Common myeloid progenitor, CD34-positive (primary cell): ENCODE results near the gene GJB6.

Experiments
- CTCF ChIA-PET: fragments of 350-600 bp; sonication (Branson Sonifier 250); formaldehyde crosslinking; loops from one replicate; lab custom pipeline; 2021; ENCODE audit warnings: antibody characterized with exemption; lab: Charles Lee
- POLR2A ChIA-PET: fragments of 350-600 bp; sonication (Branson Sonifier 250); formaldehyde crosslinking; loops from one replicate; lab custom pipeline; 2021; ENCODE audit warnings: antibody characterized with exemption; lab: Charles Lee
- DNase-seq, 3 donors: peaks; one replicate each; pipeline versions ENCODE4 v3.0.0 to v3.0.0-alpha.2; 2013
- H3K27ac ChIP-seq, 2 experiments: 1 replicate in 1 of 2; 2 replicates in 1 of 2; pipeline ENCODE4 v1.7.0; 2013; ENCODE audit warnings: inconsistent platforms in 2 of 2, low read length in 2 of 2, mild to moderate bottlenecking in 2 of 2, low read depth in 1 of 2, moderate library complexity in 1 of 2; ENCODE audit not compliant: severe bottlenecking in 2 of 2, insufficient read depth in 1 of 2, poor library complexity in 1 of 2
- H3K27me3 ChIP-seq, 5 experiments: replicated peaks in 2 of 5; 1 replicate in 3 of 5; 2 replicates in 2 of 5; pipeline versions ENCODE4 v1.6.1 to v1.7.0; 2013; ENCODE audit warnings: low read length in 4 of 5, mild to moderate bottlenecking in 2 of 5, moderate library complexity in 2 of 5, inconsistent platforms in 1 of 5; ENCODE audit not compliant: insufficient read depth in 5 of 5, control insufficient read depth in 4 of 5
- H3K36me3 ChIP-seq, 4 experiments: 1 replicate in 2 of 4; 2 replicates in 2 of 4; pipeline versions ENCODE4 v1.6.1 to v1.7.0; 2013; ENCODE audit warnings: low read length in 3 of 4, control low read depth in 1 of 4, mild to moderate bottlenecking in 1 of 4; ENCODE audit not compliant: control insufficient read depth in 4 of 4, insufficient read depth in 4 of 4
- H3K4me1 ChIP-seq, 4 experiments: 1 replicate in 3 of 4; 2 replicates in 1 of 4; pipeline versions ENCODE4 v1.6.1 to v1.7.1; 2013; ENCODE audit warnings: low read length in 3 of 4, mild to moderate bottlenecking in 3 of 4, control low read depth in 1 of 4, inconsistent platforms in 1 of 4, moderate library complexity in 1 of 4; ENCODE audit not compliant: control insufficient read depth in 4 of 4, insufficient read depth in 4 of 4; ENCODE audit errors: control extremely low read depth in 1 of 4
- H3K4me3 ChIP-seq, 7 experiments: 1 replicate in 4 of 7; 2 replicates in 3 of 7; pipeline versions ENCODE4 v1.5.1 to v1.7.0; 2013; ENCODE audit warnings: mild to moderate bottlenecking in 7 of 7, low read length in 6 of 7, moderate library complexity in 6 of 7, inconsistent platforms in 2 of 7, low read depth in 2 of 7, control low read depth in 1 of 7; ENCODE audit not compliant: insufficient read depth in 4 of 7, control insufficient read depth in 1 of 7; ENCODE audit errors: extremely low read depth in 1 of 7
- H3K9me3 ChIP-seq, 5 experiments: 1 replicate in 4 of 5; 2 replicates in 1 of 5; pipeline versions ENCODE4 v1.6.1 to v1.7.1; 2013; ENCODE audit warnings: low read length in 4 of 5, mild to moderate bottlenecking in 2 of 5, inconsistent platforms in 1 of 5, low read depth in 1 of 5, moderate library complexity in 1 of 5; ENCODE audit not compliant: control insufficient read depth in 4 of 5, insufficient read depth in 2 of 5; ENCODE audit errors: control extremely low read depth in 1 of 5
- WGBS: methylation state at CpG from one replicate; pipeline ENCODE4 v1.1.5; 2013; ENCODE audit not compliant: insufficient coverage; 5-methylcytosine and 5-hydroxymethylcytosine counted together

Gene GJB6

GRCh38 chr13:20230913-20231838 lies 943 bp downstream of the GJB6 start:
- Histone ChIP-seq H3K36me3 (no peaks in the 10 kb centered on the region), H3K27ac (no peak overlapping the region), H3K27me3 (peaks cover 0 to 80% (median 36%) of the 10 kb centered on the region in 5 experiments), H3K9me3 (peaks cover 0 to 2% (median 0%) of the 10 kb centered on the region in 5 experiments), H3K4me1 (peaks cover 0 to 18% (median 15%) of the 10 kb centered on the region in 4 experiments), H3K4me3 (peak overlapping the region in 5 of 7 experiments; percentile 13 to 69 (median 57))
- WGBS = 20% methylated on average over 29 of the region's 30 CpGs
- ChIA-PET POLR2A (no interaction called here), CTCF (no interaction called here)
- DNase-seq = peak in 2 of 3 donors; percentile 35 to 44

- CTCF ChIA-PET = no interaction called here
- WGBS = 67% methylated on average over 3 of the region's 6 CpGs
- no peak overlapping the region for H3K27ac ChIP-seq
- no peak overlapping the region for H3K4me3 ChIP-seq
- DNase-seq = no peak
- no peaks in the 10 kb centered on the region for H3K9me3 ChIP-seq
- H3K36me3 ChIP-seq = no peaks in the 10 kb centered on the region
- H3K27me3 ChIP-seq = peaks cover 0 to 70% (median 23%) of the 10 kb centered on the region in 5 experiments
- POLR2A ChIA-PET = no interaction called here
- peaks cover 0 to 16% (median 15%) of the 10 kb centered on the region in 4 experiments for H3K4me1 ChIP-seq
Measured at GRCh38 chr13:20227730-20228129, 4.4 kb downstream of the GJB6 start.

- no peak for DNase-seq
- Histone ChIP-seq H3K4me3 (no peak overlapping the region), H3K9me3 (no peaks in the 10 kb centered on the region), H3K27me3 (peaks cover 0 to 69% (median 23%) of the 10 kb centered on the region in 5 experiments), H3K36me3 (no peaks in the 10 kb centered on the region), H3K4me1 (peaks cover 3 to 13% (median 12%) of the 10 kb centered on the region in 4 experiments), H3K27ac (no peak overlapping the region)
- ChIA-PET CTCF (no interaction called here), POLR2A (no interaction called here)
- WGBS = 94% methylated on average over 8 of the region's 8 CpGs
Measured at GRCh38 chr13:20227288-20227687, 4.8 kb downstream of the GJB6 start.

GRCh38 chr13:20222553-20222952 lies 9.6 kb downstream of the GJB6 start:
- Histone ChIP-seq H3K9me3 (no peaks in the 10 kb centered on the region), H3K4me3 (no peak overlapping the region), H3K27me3 (peaks cover 0 to 38% (median 6%) of the 10 kb centered on the region in 5 experiments), H3K36me3 (no peaks in the 10 kb centered on the region), H3K4me1 (peaks cover 0 to 3% (median 1%) of the 10 kb centered on the region in 4 experiments), H3K27ac (no peak overlapping the region)
- DNase-seq = no peak
- POLR2A ChIA-PET = no interaction called here
- CTCF ChIA-PET = no interaction called here
- WGBS = 89% methylated on average over 4 of the region's 5 CpGs

GRCh38 chr13:20221772-20222171 lies 10.3 kb downstream of the GJB6 start:
- ChIA-PET POLR2A (no interaction called here), CTCF (no interaction called here)
- H3K9me3 ChIP-seq = no peaks in the 10 kb centered on the region
- no peak overlapping the region for H3K27ac ChIP-seq
- peaks cover 0 to 3% (median 1%) of the 10 kb centered on the region in 4 experiments for H3K4me1 ChIP-seq
- 89% methylated on average over 4 of the region's 6 CpGs for WGBS
- DNase-seq = peak in 1 of 3 donors; percentile 5
- H3K27me3 ChIP-seq = peaks cover 0 to 30% (median 3%) of the 10 kb centered on the region in 5 experiments
- no peaks in the 10 kb centered on the region for H3K36me3 ChIP-seq
- H3K4me3 ChIP-seq = no peak overlapping the region

GRCh38 chr13:20219577-20219976 lies 12.5 kb downstream of the GJB6 start:
- no peak overlapping the region for H3K27ac ChIP-seq
- DNase-seq = peak in 1 of 3 donors; percentile 11
- peaks cover 0 to 1% (median 0%) of the 10 kb centered on the region in 5 experiments for H3K9me3 ChIP-seq
- POLR2A ChIA-PET = no interaction called here
- H3K27me3 ChIP-seq = peaks cover 0 to 16% (median 3%) of the 10 kb centered on the region in 5 experiments
- no peaks in the 10 kb centered on the region for H3K36me3 ChIP-seq
- no peak overlapping the region for H3K4me3 ChIP-seq
- CTCF ChIA-PET = no interaction called here
- H3K4me1 ChIP-seq = peaks cover 0 to 3% (median 1%) of the 10 kb centered on the region in 4 experiments

- POLR2A ChIA-PET = no interaction called here
- CTCF ChIA-PET = no interaction called here
- Histone ChIP-seq H3K4me1 (peaks cover 0 to 3% (median 0%) of the 10 kb centered on the region in 4 experiments), H3K9me3 (peaks cover 0 to 10% (median 5%) of the 10 kb centered on the region in 5 experiments), H3K36me3 (no peaks in the 10 kb centered on the region), H3K27ac (no peak overlapping the region), H3K27me3 (peaks cover 0 to 3% (median 0%) of the 10 kb centered on the region in 5 experiments), H3K4me3 (no peak overlapping the region)
- 100% methylated on average over 2 of the region's 3 CpGs for WGBS
- no peak for DNase-seq
Measured at GRCh38 chr13:20217168-20217567, 15.0 kb downstream of the GJB6 start.
